Fibroblast of skin of left biceps (primary cell): Measurements from ENCODE around the gene ADAT1.
A peak's percentile ranks its signal among the peaks of the same experiment; 100 is the strongest.

Experiments
- DNase-seq, 2 experiments: peaks; one replicate each; pipeline ENCODE4 v3.0.0-alpha.2; 2013; ENCODE audit warnings: low read depth in 2 of 2

Gene ADAT1

GRCh38 chr16:75576384-75576811 is 46.7 kb downstream of the ADAT1 start:
- no peak for DNase-seq

DNA sequence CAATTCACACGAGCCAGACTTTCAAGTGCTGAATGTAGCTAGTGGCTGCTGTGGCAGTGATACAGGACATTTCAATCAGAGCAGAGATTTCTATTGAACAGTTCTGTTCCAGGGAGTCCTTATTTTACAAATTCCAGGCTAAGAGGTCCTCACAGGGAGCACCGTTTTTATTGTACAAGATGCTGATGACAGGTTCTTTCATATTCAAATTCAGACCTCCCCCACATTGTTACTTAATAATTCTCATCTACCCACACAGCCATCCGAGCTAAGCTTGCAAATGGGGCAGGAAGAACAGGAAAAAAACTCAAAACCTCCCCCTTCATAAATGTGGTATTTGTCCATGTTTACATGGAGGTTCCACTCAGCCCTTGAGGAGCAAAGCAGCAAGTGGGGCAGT is 47.1 kb downstream of the ADAT1 start:
- DNase-seq = no peak

GRCh38 chr16:75573955-75574354 is 49.1 kb downstream of the ADAT1 start:
- no peak for DNase-seq

DNA sequence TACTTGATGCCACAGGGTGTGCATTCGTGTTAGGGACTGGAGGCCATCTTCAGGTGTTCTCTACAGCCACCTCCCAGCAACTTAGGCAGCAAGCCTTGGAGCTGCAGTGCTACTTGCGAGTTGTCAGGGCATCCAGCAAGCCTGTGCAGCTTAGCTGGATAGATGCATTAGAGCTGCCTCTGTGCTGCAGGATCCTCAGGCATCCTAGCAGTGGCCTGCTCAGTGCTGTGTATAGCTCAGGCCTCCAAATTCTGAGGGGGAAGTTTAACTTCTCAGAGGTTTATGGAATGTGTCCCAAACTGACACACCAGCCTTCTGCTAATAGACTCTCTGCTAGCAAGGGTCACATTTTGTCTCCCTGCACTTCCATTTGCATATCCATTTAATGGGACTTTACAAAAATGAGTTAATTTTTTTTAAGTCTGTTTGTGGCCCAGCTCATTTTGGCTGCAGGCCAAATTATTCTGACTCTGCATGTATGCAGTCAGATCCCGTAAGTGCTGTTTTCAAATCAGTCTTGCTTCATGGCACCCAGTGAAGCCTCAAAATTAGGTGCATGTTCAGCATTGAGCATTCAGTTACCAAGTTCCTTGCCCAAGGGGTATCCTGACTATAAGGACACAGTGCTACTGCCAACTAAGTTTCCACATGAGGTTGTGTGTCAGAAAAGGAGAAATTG is 50.1 kb downstream of the ADAT1 start:
- DNase-seq = no peak

GRCh38 chr16:75570396-75571065 is 52.5 kb downstream of the ADAT1 start:
- DNase-seq = no peak

DNA sequence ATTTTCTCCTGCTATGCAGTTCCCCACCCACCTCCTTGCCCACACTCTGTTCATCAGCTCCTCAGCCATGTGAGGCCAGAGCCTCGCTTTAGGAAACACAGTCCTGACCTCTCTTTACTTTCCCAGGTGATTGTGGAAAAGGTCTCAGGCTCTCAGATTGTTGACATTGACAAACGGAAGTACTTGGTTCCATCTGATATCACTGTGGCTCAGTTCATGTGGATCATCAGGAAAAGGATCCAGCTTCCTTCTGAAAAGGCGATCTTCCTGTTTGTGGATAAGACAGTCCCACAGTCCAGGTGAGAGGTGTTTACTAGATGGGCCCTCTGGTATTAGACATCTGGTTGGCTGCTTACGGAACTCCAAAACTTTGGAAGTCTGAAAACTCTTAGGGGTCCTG is 55.2 kb downstream of the ADAT1 start:
- DNase-seq = no peak

DNA sequence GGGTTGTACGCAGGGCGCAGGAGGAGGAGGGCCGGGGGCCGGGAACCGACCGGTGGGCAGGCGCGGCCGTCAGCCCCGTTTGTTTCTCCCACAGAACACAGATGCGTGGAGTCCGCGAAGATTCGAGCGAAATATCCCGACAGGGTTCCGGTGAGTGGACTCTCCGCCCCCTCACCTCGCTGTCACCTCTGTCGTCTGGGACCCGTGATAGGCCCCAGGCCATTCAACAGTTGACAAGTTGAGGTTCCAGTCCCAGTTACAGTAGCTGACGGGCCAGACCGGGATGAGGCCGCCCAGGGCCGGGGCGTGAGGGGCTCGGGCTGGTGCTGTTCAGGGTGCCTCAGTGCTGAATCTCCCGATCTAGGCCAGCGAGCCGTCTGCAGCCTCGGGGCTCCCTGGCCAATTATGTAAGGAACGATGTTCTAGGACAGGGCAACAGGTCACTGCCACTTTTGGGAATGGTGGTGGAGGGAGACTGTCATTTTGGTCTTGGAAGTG is 56.3 kb downstream of the ADAT1 start:
- DNase-seq = no peak

GRCh38 chr16:75566040-75566757 is 56.9 kb downstream of the ADAT1 start, which contains the start of gene GABARAPL2:
TSS of gene GABARAPL2 (plus strand) at chr16:75566379. CDS start at chr16:75566487, 108 bp downstream.
- peak in 1 of 2 experiments; percentile 10 for DNase-seq

DNA sequence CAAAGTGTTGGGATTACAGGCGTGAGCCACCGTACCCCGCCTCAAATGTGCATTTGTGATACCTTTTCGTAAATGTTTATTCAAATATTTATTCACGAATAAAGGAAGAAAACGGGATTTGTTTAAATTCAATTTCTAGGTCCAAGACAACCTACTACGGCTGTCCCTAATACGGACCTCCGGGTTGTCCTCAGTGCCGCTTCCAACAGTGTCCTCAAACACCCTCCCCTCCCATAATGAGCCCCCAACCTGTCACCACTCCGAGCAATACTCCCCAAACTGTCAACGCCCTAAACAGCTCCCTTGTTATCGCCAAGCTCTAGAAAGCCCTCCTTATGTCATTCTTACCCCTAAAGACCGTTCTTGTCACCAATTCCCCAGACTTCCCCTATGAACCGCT is 57.4 kb downstream of the ADAT1 start:
- no peak for DNase-seq

DNA sequence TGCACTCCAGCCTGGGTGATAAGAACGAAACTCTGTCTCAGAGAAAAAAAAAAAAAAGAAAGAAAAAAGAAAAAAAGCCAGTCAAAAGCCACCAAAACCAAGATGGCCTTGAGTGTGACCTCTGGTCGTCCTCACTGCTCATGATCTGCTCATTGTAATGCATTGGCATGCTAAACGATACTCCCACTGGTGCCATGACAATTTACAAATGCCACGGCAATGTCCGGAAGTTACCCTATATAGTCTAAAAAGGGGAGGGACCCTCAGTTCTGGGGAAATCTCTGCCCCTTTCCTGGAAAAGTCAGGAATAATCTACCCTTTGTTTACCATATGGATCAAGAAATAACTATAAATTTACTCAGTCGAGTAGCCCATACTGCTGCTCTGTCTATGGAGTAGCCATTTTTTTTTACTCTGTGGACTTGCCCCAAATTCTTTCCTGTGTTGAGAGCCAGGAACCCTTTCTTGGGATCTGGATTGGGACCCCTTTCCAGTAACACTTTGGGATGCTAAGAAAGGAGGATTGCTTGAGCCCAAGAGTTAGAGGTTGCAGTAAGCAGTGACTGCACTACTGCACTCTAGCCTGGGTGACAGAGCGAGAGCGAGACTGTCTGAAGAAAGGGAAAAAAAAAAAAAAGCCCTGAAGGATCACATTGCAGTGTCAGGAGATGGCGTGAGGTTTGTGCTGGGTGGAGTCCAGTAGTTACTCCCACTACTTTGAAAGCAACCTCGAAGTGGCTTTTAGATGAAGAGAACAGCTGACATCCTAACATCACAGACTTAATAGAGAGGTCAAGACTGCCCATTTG is 63.3 kb downstream of the ADAT1 start:
- no peak for DNase-seq

DNA sequence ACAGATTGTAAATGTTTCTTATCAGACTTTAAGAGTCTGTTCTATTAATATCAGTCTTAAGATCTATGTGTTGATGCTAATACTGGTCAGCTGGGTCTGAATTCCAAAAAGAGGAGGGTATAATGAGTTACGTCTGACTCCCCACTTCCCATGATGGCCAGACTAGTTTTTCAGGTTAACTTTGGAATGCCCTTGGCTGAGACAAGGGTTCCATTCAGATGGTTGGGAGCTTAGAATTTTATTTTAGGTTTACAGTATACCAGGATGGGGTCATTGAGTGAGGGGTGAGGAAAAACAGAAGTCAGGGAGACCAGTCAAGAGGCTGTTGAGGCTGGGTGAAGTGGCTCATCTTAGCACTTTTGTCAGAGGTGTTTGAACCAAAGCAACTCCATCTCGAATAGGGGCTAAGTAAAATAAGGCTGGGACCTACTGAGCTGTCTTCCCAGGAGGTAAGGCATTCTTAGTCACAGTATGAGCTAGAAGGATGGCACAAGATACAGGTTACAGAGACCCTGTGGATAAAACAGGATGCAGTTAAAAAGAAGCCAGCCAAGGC is 64.2 kb downstream of the ADAT1 start:
- DNase-seq = no peak

- no peak for DNase-seq
Observed at GRCh38 chr16:75556431-75556950, 66.6 kb downstream of the ADAT1 start.

- DNase-seq = peak; percentile 79 to 82
Observed at GRCh38 chr16:75555707-75556430, 67.2 kb downstream of the ADAT1 start, which contains the start of gene TMEM231. TSS of gene TMEM231 (minus strand) at chr16:75556252. CDS start at chr16:75556209, 43 bp downstream.

GRCh38 chr16:75555213-75555706 is 67.8 kb downstream of the ADAT1 start:
- DNase-seq = peak; percentile 51 to 65

DNA sequence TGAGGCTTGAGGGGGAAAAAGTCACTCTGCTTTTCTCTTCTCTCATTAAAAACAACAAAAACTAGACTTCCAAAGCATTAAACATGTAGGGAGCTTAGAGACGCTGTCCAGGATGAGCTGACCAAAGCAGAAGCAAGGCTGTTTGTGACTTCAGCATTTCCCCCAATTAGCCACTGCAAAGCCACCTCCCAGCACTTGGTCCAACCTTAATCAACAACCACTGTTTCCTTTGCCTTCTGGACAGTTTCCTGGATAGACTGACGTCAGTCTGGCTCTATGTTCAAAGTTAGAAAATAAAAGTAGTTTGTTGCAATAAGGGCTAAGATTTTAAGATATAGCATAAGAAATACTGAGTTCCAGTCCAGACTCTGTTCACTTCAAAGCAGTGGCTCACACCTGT is 70.1 kb downstream of the ADAT1 start:
- no peak for DNase-seq

DNA sequence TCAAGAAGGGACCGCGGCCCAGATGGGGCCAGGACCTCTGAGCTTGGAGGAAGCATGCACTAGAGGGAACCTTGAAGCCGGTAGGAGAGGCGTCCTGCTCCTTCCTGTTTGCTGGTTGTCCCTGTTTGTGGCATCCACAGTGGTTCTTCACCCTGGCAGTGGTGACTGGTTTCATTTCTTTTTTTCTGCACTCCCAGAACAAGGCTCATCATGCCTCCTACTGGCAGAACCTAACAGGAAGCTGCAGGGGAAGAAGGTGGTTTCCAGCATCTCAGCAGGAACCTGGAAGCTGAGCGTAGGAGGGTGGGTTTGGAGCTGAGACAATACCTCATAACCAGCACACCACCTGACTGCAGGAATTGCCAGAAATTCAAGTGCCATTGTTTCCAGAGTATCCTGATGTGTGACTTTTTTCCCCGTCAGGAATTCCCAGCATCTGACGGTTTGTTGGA is 72.8 kb downstream of the ADAT1 start:
- no peak for DNase-seq
